GM15510 (cell line): ENCODE measurements around the gene SYNE3.
A peak's percentile ranks its signal among the peaks of the same experiment; 100 is the strongest.

Experiments used
- POLR2A ChIP-seq: IDR thresholded peaks from 3 replicates; pipeline ENCODE4 v1.6.1; 2011; ENCODE audit warnings: borderline replicate concordance; ENCODE audit not compliant: insufficient read length; ENCODE audit errors: extremely low read depth

The SYNE3 gene, protein sequence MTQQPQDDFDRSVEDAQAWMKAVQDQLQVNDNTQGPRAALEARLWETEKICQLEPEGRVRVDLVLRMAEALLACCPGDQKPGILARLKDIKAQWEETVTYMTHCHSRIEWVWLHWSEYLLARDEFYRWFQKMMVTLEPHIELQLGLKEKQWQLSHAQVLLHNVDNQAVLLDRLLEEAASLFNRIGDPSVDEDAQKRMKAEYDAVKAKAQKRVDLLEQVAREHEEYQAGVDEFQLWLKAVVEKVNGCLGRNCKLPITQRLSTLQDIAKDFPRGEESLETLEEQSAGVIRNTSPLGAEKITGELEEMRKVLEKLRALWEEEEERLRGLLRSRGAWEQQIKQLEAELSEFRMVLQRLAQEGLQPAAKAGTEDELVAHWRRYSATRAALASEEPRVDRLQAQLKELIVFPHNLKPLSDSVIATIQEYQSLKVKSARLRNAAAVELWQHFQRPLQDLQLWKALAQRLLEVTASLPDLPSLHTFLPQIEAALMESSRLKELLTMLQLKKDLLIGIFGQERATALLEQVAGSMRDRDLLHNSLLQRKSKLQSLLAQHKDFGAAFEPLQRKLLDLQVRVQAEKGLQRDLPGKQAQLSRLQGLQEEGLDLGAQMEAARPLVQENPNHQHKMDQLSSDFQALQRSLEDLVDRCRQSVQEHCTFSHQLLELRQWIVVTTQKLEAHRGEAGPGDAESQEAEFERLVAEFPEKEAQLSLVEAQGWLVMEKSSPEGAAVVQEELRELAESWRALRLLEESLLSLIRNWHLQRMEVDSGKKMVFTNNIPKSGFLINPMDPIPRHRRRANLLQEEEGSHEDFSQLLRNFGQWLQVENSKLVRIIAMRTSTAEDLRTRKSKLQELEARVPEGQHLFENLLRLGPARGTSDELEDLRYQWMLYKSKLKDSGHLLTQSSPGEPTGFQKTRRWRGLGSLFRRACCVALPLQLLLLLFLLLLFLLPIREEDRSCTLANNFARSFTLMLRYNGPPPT

DNA sequence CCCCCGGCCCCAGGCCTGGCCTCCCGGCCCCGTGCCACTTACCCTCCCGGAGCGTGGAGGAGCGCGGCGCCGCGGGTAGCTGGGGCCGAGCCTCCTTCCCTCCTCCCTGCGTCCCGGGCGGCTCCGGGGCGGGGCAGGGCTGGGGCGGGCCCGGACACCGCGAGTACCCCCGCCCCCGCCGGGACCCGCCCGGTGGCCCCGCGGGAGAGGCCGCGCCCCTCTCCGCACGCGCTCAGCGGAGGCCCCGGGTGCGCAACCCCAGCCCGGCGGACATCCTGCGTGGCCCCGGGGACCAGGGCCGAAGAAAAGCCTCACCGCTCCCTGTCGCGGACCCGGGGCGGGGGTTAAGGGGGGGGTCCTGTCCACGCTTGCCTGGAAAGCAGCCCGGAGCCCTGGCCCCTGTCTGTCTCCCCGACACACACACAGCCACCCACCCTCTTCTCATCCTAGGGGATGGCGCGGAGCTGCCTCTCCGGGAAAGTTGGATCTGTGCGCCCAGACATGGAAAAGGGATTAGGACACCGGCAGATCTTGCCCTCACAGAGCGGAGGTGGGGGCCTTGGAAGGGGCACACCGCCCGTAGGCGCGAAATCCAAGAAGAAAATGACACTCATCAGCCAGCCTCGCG is at the start of gene SYNE3:
Gene SYNE3 (minus strand): TSS at position 97 of the 628 bp plus-strand sequence. CDS start 40,829 bp downstream, outside the sequence.
- TF ChIP-seq POLR2A, result peak; percentile 53

DNA sequence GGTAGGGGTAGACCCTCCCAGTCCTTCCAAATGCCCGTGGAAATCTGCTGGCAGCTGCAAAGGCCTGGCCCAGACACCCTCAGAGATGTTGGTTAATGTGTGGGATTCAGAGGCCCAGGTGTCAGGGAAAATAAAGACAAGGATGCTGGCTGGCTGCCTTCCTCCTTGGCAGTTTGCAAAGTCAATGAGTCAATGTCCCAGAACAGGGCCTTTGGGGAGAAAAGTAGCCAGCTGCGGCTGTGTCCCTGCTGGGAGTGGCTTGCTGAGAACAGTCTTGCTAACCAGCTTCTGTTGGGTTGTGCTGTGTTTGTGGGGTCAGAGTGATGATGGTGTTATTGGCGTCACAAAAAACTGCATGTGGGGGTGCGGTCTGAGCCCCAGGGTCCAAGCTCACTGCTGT is 47.6 kb upstream of the SYNE3 start:
- TF ChIP-seq POLR2A, result no peak

DNA sequence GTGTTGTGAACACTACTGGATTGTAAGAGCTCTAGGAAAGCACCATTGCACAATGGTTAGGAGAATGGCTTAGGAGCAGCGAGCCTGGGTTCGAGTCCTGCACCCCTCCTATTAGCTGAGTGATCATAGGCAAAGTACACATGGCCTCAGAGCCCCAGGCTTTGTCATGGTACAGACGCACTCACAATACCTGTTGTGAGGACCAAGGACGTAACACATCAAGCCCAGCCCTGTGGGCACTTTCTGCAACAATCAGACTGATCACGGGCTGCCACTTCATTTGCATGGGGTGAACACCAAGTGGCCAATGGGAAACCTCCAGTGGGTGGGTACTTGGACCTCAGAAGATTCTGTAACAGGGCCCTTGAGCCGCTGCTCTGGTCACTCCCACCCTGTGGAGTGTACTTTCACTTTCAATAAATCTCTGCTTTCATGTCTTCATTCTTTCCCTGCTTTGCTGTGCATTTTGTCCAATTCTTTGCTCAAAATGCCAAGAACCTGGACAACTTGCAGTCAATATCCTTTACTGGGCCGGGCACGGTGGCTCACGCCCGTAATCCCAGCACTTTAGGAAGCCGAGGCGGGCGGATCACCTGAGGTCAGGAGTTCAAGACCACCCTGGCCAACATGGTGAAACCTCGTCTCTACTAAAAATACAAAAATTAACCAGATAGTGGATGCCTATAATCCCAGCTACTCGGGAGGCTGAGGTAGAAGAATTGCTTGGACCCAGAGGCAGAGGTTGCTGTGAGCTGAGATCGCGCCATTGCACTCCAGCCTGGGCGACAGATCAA is 46.6 kb upstream of the SYNE3 start:
- TF ChIP-seq POLR2A, result no peak

DNA sequence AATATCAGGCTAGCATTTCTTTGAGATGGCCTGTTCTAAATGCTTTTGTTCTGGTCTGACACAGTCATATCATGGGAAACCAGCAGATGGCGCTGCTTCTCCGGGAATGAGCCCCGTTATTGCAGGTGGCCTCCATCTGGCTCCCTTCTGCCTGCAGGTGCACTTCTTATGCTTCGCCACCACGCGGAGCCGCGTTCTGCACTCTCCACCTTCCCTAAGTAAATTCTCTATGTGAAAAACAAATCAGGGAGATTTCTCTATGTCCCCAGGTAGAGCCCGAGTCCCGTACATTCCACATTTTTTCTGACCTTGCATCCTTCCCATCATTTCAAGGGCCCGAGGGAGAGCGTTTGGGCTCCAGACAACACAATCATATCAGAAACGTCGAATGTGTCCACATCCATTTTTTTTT is 44.6 kb upstream of the SYNE3 start:
- no peak for TF ChIP-seq POLR2A

DNA sequence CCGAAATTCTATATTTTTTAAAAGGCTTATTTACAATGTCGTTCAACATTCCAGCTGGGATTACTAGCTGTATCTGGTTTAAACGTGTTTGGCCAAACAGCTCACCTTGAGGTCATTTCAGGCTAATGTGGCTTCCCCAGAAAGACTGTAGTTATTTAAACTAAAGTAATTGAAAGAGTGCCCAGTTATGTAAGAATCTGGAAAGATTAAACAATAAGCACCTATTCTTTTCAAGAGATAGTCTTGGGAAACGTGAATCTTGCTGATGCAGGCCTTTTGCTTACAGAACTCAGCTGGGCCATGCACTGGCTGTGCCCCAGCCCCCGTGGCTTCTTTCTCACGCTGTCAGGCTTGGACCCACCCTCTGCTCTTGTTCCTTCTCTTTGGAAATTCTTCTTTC is 42.8 kb upstream of the SYNE3 start:
- TF ChIP-seq POLR2A, result no peak

DNA sequence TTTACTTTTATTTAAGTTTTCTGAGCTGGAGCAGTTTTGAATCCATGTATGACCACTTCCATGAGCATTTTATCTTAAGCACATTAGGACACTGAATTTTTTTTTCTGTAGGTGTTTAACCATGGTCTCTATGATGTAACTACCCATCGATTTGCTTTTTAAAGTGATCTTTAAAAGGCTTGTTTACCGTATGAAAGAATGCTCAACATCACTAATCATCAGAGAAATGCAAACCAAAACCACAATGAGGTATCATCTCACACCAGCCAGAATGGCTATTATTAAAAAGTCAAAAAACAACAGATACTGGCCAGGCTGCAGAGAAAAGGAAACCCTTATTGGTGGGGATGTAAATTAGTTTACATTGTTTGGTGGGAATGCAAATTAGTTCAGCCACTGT is 41.4 kb upstream of the SYNE3 start:
- no peak for TF ChIP-seq POLR2A

DNA sequence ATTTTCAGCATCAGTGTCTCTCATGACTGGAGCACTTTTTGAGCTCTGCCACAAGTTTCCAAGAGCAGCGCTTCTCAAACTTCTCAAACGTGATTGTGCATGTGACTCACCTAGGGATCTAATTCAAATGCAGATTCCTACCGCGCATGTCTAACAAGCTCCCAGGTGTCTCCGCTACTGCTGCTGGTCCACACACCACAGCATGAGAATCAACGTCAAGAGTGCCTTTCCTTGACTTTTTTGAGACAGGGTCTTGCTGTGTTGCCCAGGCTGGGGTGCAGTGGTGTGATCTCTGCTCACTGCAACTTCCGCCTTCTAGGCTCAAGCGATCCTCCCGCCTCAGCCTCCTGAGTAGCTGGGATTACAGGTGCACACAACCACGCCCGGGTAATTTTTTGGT is 40.8 kb upstream of the SYNE3 start:
- TF ChIP-seq POLR2A, result no peak

DNA sequence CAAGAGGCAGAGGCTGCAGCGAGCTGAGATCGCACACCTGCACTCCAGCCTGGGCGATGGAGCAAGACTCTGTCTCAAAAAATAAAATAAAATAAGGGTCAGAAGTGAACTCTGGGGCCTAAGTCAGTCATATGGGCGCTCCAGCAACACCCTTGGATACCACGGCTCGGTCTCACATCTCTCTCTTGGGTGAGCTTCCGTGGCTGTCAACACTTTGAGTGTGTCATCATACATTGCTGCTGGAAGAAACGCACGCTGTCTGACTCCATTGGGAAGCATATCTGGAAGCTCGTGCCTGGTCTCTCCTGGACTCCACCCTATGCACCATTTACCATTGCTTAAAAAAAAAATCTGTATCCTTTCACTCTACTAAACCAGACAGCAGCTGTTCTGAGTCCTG is 38.6 kb upstream of the SYNE3 start:
- no peak for TF ChIP-seq POLR2A

DNA sequence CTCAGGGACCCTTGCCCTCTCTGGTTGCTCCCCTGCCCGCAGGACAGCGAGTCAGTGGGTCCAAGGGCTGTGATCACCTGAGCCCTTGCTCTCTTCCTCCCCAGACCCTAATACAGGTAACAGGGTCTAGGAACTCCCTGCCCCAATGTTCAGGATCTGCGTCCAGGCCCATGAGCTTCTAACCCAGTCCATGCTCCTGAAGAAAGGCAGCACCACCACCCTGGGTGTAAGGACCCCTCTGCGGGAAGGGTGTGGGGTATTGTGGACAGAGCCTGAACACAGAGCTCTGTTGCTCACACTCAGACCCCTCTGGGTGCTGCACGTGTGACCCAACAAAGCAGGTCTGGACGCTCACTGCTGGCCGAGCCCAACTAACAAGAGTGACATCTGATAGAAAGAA is 36.7 kb upstream of the SYNE3 start:
- no peak for TF ChIP-seq POLR2A

DNA sequence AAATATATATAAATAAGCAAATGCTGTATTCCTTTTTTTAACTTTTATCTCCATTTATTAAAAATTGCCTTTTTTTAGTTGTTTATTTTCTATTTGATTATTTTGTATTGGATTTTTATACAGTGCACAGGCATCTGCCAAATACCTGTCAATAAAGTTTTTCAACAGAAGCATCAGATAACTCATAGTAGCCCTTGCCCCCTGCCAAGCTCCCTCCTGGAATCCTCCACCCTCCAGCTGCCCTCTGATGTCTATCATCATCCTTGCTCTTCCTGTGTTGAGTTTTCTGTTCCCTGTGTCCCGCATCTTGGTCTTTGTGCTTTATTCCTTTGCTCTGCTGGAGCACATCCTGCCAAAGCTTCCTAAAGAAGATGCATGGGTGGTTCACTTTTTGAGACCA is 35.0 kb upstream of the SYNE3 start:
- TF ChIP-seq POLR2A, result no peak

DNA sequence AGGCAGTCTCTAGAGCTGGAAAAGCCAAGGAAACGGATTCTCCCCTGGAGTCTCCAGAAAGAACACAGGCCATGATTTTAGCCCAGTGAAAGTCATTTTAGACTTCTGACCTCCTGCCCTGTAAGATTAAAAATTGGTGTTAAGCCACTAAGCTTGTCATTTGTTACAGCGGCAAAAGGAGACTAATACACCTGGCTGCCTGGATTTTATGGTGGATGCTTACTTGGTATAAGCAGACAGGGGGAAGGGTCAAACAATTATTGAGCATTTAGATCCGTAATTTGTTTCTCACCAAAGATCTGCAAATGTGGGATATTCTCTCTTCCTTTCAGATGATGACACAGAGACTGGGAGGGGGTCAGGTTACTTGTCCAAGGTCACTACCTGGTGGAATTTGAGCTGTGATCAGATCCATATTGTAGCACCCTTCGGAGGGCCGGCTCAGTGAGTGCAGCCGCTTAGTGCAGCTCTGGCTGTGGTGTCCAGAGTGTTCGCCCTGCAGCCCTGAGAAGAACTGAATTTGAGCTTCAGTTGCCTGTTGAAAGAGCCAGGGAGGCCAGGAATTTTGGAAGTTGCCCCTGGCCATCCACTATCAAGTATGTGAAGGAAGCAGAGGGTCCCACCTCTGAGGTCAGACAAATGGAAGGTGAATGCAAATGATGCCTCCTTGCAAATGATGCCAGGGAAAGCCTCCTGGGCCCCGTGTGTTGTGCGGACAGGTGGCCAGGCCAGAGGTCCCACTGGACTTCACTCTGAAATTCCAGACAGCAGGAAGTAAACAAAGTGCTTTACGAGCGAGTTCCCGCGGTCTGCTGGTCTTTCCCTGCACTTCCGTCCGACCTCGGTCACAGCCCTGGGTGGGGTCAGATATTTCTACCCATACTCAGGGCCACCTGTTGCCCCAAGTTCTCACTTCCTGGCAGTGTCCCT is 33.5 kb upstream of the SYNE3 start:
- no peak for TF ChIP-seq POLR2A

DNA sequence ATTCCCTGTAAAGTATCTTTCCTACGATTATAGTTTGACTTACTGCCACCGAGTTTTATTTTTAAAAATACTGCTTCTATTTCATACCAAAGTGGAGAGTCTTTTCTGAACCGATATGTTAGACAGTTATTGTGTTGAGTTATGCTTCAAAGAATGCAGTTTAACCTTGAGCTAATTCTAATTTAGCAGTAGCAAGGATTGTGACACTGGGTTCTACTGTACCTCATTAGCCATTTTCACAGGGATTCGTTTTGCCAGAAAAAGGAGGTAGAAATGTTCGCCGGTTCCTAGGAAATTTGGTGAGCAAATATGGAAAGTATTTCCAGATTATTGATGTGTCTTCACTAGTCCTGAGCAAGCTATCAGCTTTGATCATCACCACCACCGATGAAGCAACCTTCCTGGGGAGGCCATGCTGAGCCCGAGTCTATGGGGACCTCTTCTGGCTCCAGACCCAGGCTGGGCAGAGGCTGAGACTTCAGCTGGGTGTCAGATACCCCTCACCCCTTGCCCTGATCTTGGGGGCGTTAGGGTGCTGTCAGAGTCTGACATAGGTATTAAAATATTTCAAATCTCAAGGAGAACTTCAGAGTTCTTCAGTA is 32.0 kb upstream of the SYNE3 start:
- no peak for TF ChIP-seq POLR2A
